Gastroesophageal sphincter (tissue), 4 donors: ENCODE results near the gene RPS24. TPM values are rescaled to one million over a fixed set of nuclear protein-coding genes. Genes with fewer than 3 reads are reported as not detected.

ENCODE experiments used
- ATAC-seq: fragments of 150-250 bp; one replicate; pipeline ENCODE4 v1.9.1; 2016; ENCODE audit warnings: mild to moderate bottlenecking, moderate library complexity
- H3K27ac ChIP-seq, 4 donors: fragments of 200-600 bp; sonication (generic) in 3 of 4; 1 replicate in 3 of 4; 2 replicates in 1 of 4; pipeline ENCODE4 v1.5.1; 2016 to 2019
- H3K27me3 ChIP-seq: fragments of 200-600 bp; sonication (generic); one replicate; pipeline ENCODE4 v1.5.1; 2019
- H3K36me3 ChIP-seq, 2 donors: fragments of 200-600 bp; sonication (generic); one replicate each; pipeline ENCODE4 v1.5.1; 2019; ENCODE audit warnings: control low read depth in 1 of 2
- H3K4me1 ChIP-seq, 3 donors: fragments of 200-600 bp; sonication (generic); 1 replicate in 2 of 3; 2 replicates in 1 of 3; pipeline ENCODE4 v1.5.1; 2016 to 2019; ENCODE audit warnings: control low read depth in 2 of 3
- H3K4me3 ChIP-seq, 2 donors: fragments of 200-600 bp; sonication (generic); one replicate each; pipeline ENCODE4 v1.5.1; 2019; ENCODE audit warnings: mild to moderate bottlenecking in 1 of 2, moderate library complexity in 1 of 2
- H3K9me3 ChIP-seq, 3 donors: fragments of 200-600 bp; sonication (generic); one replicate each; pipeline ENCODE4 v1.5.1; 2017 to 2019; ENCODE audit warnings: control low read depth in 2 of 3
- CTCF ChIP-seq, 4 experiments: fragments of 200-600 bp in 2 of 4; fragments of 450-650 bp in 2 of 4; sonication (generic) in 1 of 4; IDR thresholded peaks; one replicate each; pipeline ENCODE4 v1.5.1; 2017 to 2019; ENCODE audit warnings: antibody characterized with exemption in 4 of 4, mild to moderate bottlenecking in 2 of 4, moderate library complexity in 2 of 4
- EP300 ChIP-seq: sonication (generic); formaldehyde crosslinking; IDR thresholded peaks from one replicate; pipeline ENCODE4 v1.6.1; 2017; ENCODE audit warnings: antibody characterized with exemption, mild to moderate bottlenecking
- POLR2A ChIP-seq, 2 donors: fragments of 450-650 bp; IDR thresholded peaks; one replicate each; pipeline ENCODE4 v1.6.1; 2017; ENCODE audit warnings: antibody characterized with exemption in 2 of 2, mild to moderate bottlenecking in 2 of 2, moderate library complexity in 1 of 2
- POLR2AphosphoS5 ChIP-seq: sonication (generic); formaldehyde crosslinking; IDR thresholded peaks from one replicate; pipeline ENCODE4 v1.6.1; 2017; ENCODE audit warnings: antibody characterized with exemption
- WGBS, 2 donors: methylation state at CpG; one replicate each; pipeline ENCODE4 v1.1.5; 2018; ENCODE audit warnings: low coverage in 1 of 2; 5-methylcytosine and 5-hydroxymethylcytosine counted together
- total RNA-seq, 4 donors: library from RNA; depleted of rRNA; stranded (reverse); fragments of >200 nt; gene quantifications; one replicate each; pipeline ENCODE4 v1.1.0, GENCODE V29; 2016

RPS24 gene
- total RNA-seq, 4 donors from 2014 or later, result 1,244 to 3,223 (median 2,309) TPM

GRCh38 chr10:78047314-78047891, 13.7 kb downstream of the RPS24 start:
- H3K4me3 ChIP-seq, result no peak overlapping the region
- WGBS, 2 donors, result 0 to 13% methylated on average over 5 to 6 of the region's 13 CpGs
- peaks cover 0 to 32% of the 10 kb centered on the region in 2 donors for H3K36me3 ChIP-seq
- peak; percentile 72 for ATAC-seq
- no peaks in the 10 kb centered on the region for H3K9me3 ChIP-seq
- peaks cover 0 to 28% (median 0%) of the 10 kb centered on the region in 3 donors for H3K4me1 ChIP-seq
- H3K27ac ChIP-seq, result no peak overlapping the region
- H3K27me3 ChIP-seq, result no peaks in the 10 kb centered on the region
- TF ChIP-seq EP300, result no peak
- TF ChIP-seq POLR2AphosphoS5, result peak; percentile 29
- TF ChIP-seq POLR2A (IDR thresholded peaks at IDR 0.05), result no peak
- peak; percentile 83 to 92 (median 90) for TF ChIP-seq CTCF (IDR thresholded peaks at IDR 0.05)

DNA sequence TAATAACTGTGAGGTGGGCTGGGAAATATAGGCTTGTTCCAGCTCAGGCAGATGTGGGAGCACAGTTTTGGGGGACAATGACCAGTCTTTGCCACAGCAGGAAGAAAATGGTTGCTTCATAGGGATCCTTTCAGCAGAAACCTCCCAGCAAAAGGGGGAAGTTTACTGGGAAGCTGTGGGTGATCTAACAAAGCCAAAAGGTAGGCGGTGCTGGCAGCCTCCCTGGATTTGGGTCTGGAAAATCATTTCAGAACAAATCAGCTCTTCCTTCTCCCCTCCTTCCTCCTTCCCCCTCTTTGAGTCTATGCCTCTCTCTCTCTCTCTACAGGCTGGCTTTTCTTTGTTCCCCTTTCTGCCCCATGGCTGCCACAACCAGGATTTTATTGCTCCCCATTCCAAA, 16.2 kb downstream of the RPS24 start:
- TF ChIP-seq EP300, result no peak
- TF ChIP-seq POLR2AphosphoS5, result no peak
- TF ChIP-seq CTCF (IDR thresholded peaks at IDR 0.05), result no peak
- no peak for TF ChIP-seq POLR2A (IDR thresholded peaks at IDR 0.05)
- Histone ChIP-seq H3K4me3 (no peak overlapping the region), H3K9me3 (no peaks in the 10 kb centered on the region), H3K27ac (no peak overlapping the region), H3K36me3 (peaks cover 0 to 26% of the 10 kb centered on the region in 2 donors), H3K27me3 (no peaks in the 10 kb centered on the region), H3K4me1 (peaks cover 0 to 28% (median 6%) of the 10 kb centered on the region in 3 donors)
- WGBS, 2 donors, result 60 to 75% methylated on average over 1 of the region's 1 CpG
- ATAC-seq, result no peak

GRCh38 chr10:78053211-78053868, 19.7 kb downstream of the RPS24 start:
- Histone ChIP-seq H3K27me3 (no peaks in the 10 kb centered on the region), H3K27ac (peak overlapping the region in 2 of 4 donors; percentile 24 to 38), H3K36me3 (peaks cover 0 to 29% of the 10 kb centered on the region in 2 donors), H3K4me3 (no peak overlapping the region), H3K4me1 (peaks cover 0 to 17% (median 6%) of the 10 kb centered on the region in 3 donors), H3K9me3 (no peaks in the 10 kb centered on the region)
- TF ChIP-seq EP300, result no peak
- no peak for TF ChIP-seq CTCF (IDR thresholded peaks at IDR 0.05)
- TF ChIP-seq POLR2A (IDR thresholded peaks at IDR 0.05), result no peak
- peak; percentile 56 for TF ChIP-seq POLR2AphosphoS5
- 37 to 38% methylated on average over 2 to 7 of the region's 7 CpGs for WGBS, 2 donors
- peak; percentile 28 for ATAC-seq

- Histone ChIP-seq H3K4me1 (peaks cover 0 to 6% (median 0%) of the 10 kb centered on the region in 3 donors), H3K27me3 (no peaks in the 10 kb centered on the region), H3K27ac (no peak overlapping the region), H3K9me3 (no peaks in the 10 kb centered on the region), H3K4me3 (no peak overlapping the region), H3K36me3 (peaks cover 0 to 8% of the 10 kb centered on the region in 2 donors)
- WGBS, 2 donors, result 38% methylated on average over 3 of the region's 5 CpGs; no CpG with 5 or more reads in 1 of the 2 donors
- ATAC-seq, result no peak
- TF ChIP-seq POLR2AphosphoS5, result no peak
- no peak for TF ChIP-seq CTCF (IDR thresholded peaks at IDR 0.05)
- TF ChIP-seq POLR2A (IDR thresholded peaks at IDR 0.05), result no peak
- no peak for TF ChIP-seq EP300
Measured at GRCh38 chr10:78058562-78058961, 24.9 kb downstream of the RPS24 start.
